ENCODE data around the gene CCL19.

- no peak for TF ChIP-seq CTCF (IDR thresholded peaks at IDR 0.05)
- no peak for TF ChIP-seq REST (IDR thresholded peaks at IDR 0.05; ENCODE audit: insufficient read depth in 1 of 2, low read depth in 2 of 2, low read length in 1 of 2)
These were observed 34.1 kb downstream of the CCL19 start for GRCh38 chr9:34656992-34657391.

All from Panc1 (cell line).